ENCODE data around the gene HIC1.

Gene HIC1

DNA sequence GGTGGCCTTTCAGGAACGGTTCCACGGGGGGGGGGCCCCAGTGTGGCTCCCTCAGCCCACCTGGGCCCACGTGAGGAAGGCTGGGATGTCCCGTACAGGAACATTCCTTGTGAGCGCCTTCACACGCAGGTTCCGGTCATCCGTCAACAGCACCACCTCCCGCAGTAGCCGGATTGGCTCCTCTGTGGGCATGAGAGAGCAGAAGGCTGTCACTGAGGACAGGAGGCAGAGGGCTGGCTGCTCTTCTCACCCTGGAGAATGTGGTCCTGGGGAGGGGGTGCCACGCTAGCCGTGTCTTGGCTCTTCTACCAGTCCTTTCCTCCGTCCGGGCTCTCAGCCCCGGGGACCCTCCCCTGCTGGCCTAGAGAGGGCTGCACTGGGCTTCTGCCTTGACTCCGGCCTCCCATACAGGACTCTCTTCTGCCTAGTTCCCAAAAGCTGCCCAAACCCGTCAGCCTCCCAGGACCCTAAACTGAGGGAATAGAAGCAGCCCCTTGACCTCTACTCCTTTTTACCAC is 6.6 kb downstream of the HIC1 start:
- DNase-seq (ENCODE audit: low read depth), result no peak

- DNase-seq (ENCODE audit: low read depth), result no peak
Observed at GRCh38 chr17:2062571-2063183, 7.8 kb downstream of the HIC1 start.

GRCh38 chr17:2063261-2064146 is 8.6 kb downstream of the HIC1 start:
- DNase-seq (ENCODE audit: low read depth), result no peak

GRCh38 chr17:2064147-2064489 is 9.2 kb downstream of the HIC1 start:
- DNase-seq (ENCODE audit: low read depth), result no peak

GRCh38 chr17:2064520-2064971 is 9.6 kb downstream of the HIC1 start:
- DNase-seq (ENCODE audit: low read depth), result no peak

DNA sequence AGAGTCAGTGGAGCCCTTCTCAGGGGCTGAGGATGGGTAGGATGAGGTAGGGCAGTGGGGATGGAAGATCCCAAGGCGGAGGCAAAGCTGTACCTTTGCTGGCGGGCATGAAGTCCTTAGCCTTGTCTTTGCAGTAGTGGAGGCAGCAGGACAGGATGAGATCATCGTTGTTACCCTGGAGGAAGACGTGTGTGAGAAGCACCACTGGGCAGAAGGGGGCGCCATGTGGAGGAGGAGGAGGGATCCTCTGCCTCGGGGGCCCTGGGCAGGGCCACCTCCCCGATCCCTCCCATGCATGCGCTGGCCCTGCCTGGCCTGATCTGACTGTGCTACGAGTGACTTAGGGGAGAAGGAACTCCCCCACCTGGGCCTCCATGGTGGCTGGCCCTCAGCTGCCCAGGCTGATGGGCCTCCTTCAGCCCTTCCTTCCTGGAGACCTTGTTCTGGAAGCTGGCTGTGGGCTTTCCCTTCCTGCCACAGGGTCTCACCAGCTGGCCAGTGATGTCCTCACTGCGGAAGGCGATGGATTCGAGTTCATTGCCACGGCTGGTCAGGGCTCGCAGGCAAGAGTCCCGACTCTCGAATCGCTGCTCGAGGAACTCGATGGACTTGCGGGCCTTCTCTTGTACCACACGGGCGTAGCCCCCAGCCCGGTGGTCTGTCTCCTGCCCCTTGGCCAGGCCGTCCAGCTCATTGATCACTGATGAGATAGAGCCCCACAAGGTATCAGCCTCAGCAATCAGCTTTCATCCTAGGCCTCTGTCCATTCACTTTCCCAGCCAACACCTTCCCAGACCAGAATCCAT is 10.3 kb downstream of the HIC1 start:
- peak; percentile 52 for DNase-seq (ENCODE audit: low read depth)

DNA sequence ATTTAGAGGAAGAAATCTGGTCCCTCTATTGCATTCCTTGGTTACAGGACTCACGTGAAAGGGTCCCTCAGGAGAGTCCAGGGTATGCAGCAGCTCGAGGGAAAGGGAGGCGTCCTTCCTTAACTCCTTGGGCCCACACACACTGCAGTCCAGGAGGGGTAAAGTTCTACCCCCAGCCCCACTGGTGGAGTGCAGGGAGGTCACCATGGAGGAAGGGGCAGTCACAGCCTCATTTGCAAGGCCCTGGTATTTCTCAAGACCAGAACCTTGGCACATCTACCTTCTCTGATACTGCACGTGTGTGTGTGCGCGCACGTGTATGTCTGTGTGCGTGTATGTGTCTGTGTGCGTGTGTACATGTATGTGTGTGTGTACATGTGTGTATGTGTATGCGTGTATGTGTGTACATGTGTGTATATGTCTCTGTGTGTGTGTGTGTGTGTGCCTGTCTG is 11.1 kb downstream of the HIC1 start:
- DNase-seq (ENCODE audit: low read depth), result no peak

- no peak for DNase-seq (ENCODE audit: low read depth)
Observed at GRCh38 chr17:2067048-2067561, 12.2 kb downstream of the HIC1 start.

- no peak for DNase-seq (ENCODE audit: low read depth)
Observed at GRCh38 chr17:2067608-2068024, 12.7 kb downstream of the HIC1 start.

DNA sequence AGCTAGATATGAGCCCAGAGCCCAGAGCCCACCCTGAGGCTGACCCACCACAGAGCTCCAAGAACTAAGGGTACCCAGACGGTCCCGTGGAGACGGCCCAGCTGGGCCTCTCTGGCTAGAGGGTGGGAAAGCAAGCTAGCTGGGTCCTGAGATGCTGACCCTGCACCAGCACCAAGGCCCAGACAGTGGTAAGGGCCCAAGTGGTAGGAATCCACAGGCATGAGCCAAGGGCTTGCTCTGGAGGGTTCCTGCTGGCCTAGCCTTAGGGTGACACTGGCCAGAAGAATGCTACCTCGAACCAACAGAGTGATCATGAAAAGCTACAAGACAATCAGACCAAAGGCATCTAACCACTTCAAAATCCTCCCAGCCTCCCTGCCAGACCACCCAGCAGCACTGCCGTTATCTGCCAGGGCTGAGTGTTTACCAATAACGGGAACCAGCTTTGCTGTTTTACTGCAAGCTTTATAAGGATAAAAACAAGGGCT is 13.2 kb downstream of the HIC1 start:
- DNase-seq (ENCODE audit: low read depth), result no peak

- no peak for DNase-seq (ENCODE audit: low read depth)
Observed at GRCh38 chr17:2068519-2069051, 13.7 kb downstream of the HIC1 start.

GRCh38 chr17:2070241-2071023 is 15.5 kb downstream of the HIC1 start:
- DNase-seq (ENCODE audit: low read depth), result no peak

GRCh38 chr17:2071024-2071385 is 16.1 kb downstream of the HIC1 start:
- no peak for DNase-seq (ENCODE audit: low read depth)

- no peak for DNase-seq (ENCODE audit: low read depth)
Observed at GRCh38 chr17:2071455-2072281, 16.8 kb downstream of the HIC1 start.

DNA sequence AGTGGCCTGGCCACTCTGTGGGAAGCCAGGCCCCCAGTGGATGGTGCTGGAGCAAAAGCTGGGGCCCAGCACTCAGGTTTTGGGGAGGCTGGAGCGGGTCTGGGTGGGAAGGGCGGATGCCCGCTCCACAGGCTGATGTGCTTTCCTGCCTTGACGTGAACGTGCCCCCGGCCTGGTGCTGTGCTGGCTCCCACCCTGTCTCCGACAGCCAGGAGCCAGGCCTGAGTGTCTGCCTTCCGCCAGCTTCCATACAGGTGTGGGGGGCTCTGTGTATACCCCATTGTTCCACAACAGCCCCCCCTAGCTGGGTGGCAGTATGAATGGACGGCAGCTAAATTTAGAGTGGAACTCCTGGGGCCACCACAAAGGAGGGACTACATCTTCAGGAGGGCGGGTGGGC is 20.0 kb downstream of the HIC1 start:
- no peak for DNase-seq (ENCODE audit: low read depth)

DNA sequence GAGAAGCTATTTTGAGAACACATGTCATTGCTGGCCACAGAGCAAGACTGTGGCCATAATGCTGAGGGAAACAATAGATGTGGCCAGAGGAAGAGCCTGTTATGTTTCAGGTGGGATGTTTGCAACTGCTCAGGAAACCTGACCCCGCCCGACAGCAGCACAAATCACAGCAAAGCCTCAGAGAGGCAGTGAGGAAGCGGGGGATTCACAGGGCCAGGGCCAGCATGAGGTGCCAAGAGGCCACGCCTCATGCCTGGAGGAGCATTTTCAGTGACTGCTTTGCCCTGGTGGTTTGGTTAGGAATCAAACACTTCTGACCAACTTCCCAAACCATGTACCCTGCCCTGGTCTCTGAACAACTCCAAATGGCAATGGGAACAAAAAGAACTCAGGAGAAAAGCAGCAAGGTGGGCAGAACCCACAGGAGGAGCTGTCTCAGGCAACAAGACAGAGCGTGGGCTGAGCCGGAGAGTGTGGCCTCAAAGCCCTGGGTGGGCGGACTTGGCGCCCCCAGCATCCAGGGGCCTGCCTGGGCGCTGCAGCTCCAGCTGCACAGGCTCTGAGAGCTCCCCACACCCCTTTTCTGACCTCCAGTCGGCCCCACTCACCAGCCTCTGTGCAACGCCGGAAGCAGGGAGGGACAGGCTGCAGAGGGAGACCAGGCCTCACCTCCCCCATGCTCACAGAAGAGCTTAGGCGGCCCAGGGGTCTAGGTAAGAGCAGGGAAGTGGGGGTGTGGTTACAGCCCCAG is 20.6 kb downstream of the HIC1 start:
- DNase-seq (ENCODE audit: low read depth), result no peak

- no peak for DNase-seq (ENCODE audit: low read depth)
Observed at GRCh38 chr17:2076087-2076984, 21.4 kb downstream of the HIC1 start.

GRCh38 chr17:2077040-2077439 is 22.1 kb downstream of the HIC1 start:
- DNase-seq (ENCODE audit: low read depth), result no peak

Measured in stimulated activated CD8-positive, alpha-beta memory T cell treated with anti-CD3 and anti-CD28 coated beads, Interleukin-7, amount 100 ng/mL, for 24 hours (primary cell).